ENCODE results near the gene LRP2.

Gene LRP2

GRCh38 chr2:169112841-169113240 is 249.5 kb downstream of the LRP2 start:
- DNase-seq: no peak

- no peak for DNase-seq
Observed at GRCh38 chr2:169110916-169111315, 251.4 kb downstream of the LRP2 start.

GRCh38 chr2:169110419-169110818 is 251.9 kb downstream of the LRP2 start:
- no peak for DNase-seq

GRCh38 chr2:169109502-169110409 is 252.6 kb downstream of the LRP2 start:
- no peak for DNase-seq

- DNase-seq: no peak
Observed at GRCh38 chr2:169108099-169108884, 254.0 kb downstream of the LRP2 start.

- no peak for DNase-seq
Observed at GRCh38 chr2:169107645-169108044, 254.7 kb downstream of the LRP2 start.

GRCh38 chr2:169106563-169107545 is 255.5 kb downstream of the LRP2 start:
- no peak for DNase-seq

- no peak for DNase-seq
Observed at GRCh38 chr2:169106134-169106533, 256.2 kb downstream of the LRP2 start.

- DNase-seq: no peak
Observed at GRCh38 chr2:169105476-169105875, 256.9 kb downstream of the LRP2 start.

GRCh38 chr2:169104848-169105247 is 257.5 kb downstream of the LRP2 start:
- DNase-seq: no peak

GRCh38 chr2:169095621-169096105 is 266.7 kb downstream of the LRP2 start:
- no peak for DNase-seq

- no peak for DNase-seq
Observed at GRCh38 chr2:169094676-169095075, 267.7 kb downstream of the LRP2 start.

GRCh38 chr2:169093535-169093934 is 268.8 kb downstream of the LRP2 start:
- no peak for DNase-seq

- DNase-seq: no peak
Observed at GRCh38 chr2:169091761-169092519, 270.4 kb downstream of the LRP2 start.

GRCh38 chr2:169091256-169091655 is 271.1 kb downstream of the LRP2 start:
- no peak for DNase-seq

GRCh38 chr2:169090133-169090820 is 272.1 kb downstream of the LRP2 start:
- no peak for DNase-seq

- DNase-seq: no peak
Observed at GRCh38 chr2:169089182-169089581, 273.2 kb downstream of the LRP2 start.

- no peak for DNase-seq
Observed at GRCh38 chr2:169087757-169088379, 274.5 kb downstream of the LRP2 start.

- DNase-seq: no peak
Observed at GRCh38 chr2:169086893-169087467, 275.4 kb downstream of the LRP2 start.

GRCh38 chr2:169082995-169083394 is 279.3 kb downstream of the LRP2 start:
- DNase-seq: no peak

Data from SHP77 treated with DMSO at 0.1 percent for 48 hours (cell line).